NCI-H1930 (cell line): ENCODE data around the gene NSF.

Source experiments
- DNase-seq, 2 experiments: peaks; one replicate each; lab custom pipeline; 2025; lab: John Stamatoyannopoulos, UW

Gene NSF

GRCh38 chr17:46717999-46718398, 127.5 kb downstream of the NSF start:
- DNase-seq = no peak

GRCh38 chr17:46719891-46720290, 129.4 kb downstream of the NSF start:
- no peak for DNase-seq

- DNase-seq = no peak
Observed at GRCh38 chr17:46720408-46720807, 129.9 kb downstream of the NSF start.

GRCh38 chr17:46722662-46723285, 132.3 kb downstream of the NSF start:
- no peak for DNase-seq

GRCh38 chr17:46726206-46726605, 135.7 kb downstream of the NSF start:
- DNase-seq = no peak

GRCh38 chr17:46727572-46728348, 137.3 kb downstream of the NSF start:
- no peak for DNase-seq

- DNase-seq = no peak
Observed at GRCh38 chr17:46730026-46730425, 139.6 kb downstream of the NSF start.

GRCh38 chr17:46730679-46731078, 140.2 kb downstream of the NSF start:
- DNase-seq = no peak

- no peak for DNase-seq
Observed at GRCh38 chr17:46732160-46732559, 141.7 kb downstream of the NSF start.

GRCh38 chr17:46732754-46733398, 142.4 kb downstream of the NSF start:
- DNase-seq = no peak

- DNase-seq = no peak
Observed at GRCh38 chr17:46733837-46734475, 143.5 kb downstream of the NSF start.

- no peak for DNase-seq
Observed at GRCh38 chr17:46736100-46736499, 145.6 kb downstream of the NSF start.

- DNase-seq = no peak
Observed at GRCh38 chr17:46737326-46737725, 146.9 kb downstream of the NSF start.

GRCh38 chr17:46738544-46738943, 148.1 kb downstream of the NSF start:
- no peak for DNase-seq

- DNase-seq = no peak
Observed at GRCh38 chr17:46739982-46740381, 149.5 kb downstream of the NSF start.

- no peak for DNase-seq
Observed at GRCh38 chr17:46741122-46741730, 150.8 kb downstream of the NSF start.

GRCh38 chr17:46742565-46743270, 152.2 kb downstream of the NSF start:
- DNase-seq = no peak

GRCh38 chr17:46744441-46744840, 154.0 kb downstream of the NSF start:
- DNase-seq = no peak

- DNase-seq = no peak
Observed at GRCh38 chr17:46745376-46745775, 154.9 kb downstream of the NSF start.

GRCh38 chr17:46751425-46751824, 161.0 kb downstream of the NSF start:
- DNase-seq = no peak

- no peak for DNase-seq
Observed at GRCh38 chr17:46753776-46754175, 163.3 kb downstream of the NSF start.
